Measurements from ENCODE around the gene CD22. TPM values are rescaled to one million over a fixed set of nuclear protein-coding genes. Genes with fewer than 3 reads are reported as not detected.

Gene CD22
- total and polyA plus RNA-seq, 2 donors (not counting 1 experiment from before 2014, with no cell fraction given) = 692 to 1,437 TPM

DNA sequence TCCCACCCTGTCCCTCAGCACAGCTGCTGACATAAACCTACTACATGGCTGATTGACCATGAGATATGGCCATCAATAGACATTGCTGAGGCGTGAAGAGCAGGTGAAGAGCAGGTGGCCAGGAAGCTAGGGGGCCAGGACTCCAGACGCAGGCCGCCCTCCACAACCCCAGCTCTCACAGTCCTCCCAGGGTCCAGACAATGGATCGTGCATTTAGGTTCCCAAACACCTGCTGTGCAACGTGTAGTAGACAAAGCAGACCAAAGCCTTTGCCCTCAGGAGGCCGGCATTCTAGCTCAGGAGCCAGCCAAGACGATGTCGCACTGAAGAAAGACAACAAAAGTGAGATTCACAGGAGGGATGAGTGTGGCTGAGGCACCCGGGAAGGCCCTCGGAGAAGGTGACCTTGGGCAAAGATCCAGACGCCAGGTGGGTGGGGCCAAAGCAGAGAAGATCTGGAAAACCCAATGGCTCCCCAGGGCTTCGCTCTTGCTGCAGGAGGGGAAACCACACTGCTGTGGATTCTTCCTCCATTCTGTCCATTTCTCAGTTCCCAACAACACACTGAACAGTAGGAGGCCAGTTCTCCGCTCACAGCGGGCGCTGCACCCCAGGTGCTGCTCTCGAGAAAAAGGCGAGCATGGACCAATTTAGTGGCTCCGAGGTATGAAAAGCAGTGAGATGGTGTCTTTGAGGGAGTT, 20.1 kb downstream of the CD22 start:
- ATAC-seq (ENCODE audit: low read depth) = peak; percentile 6
- Histone ChIP-seq H4K20me1 (ENCODE audit: control insufficient read depth, insufficient read depth, low read length, poor library complexity, severe bottlenecking) (peaks cover 23% of the 10 kb centered on the region), H3K4me1 (ENCODE audit: control insufficient read depth in 2 of 2, insufficient read depth in 2 of 2, low read length in 2 of 2) (peaks cover 66 to 80% of the 10 kb centered on the region in 2 donors), H3K9me3 (ENCODE audit: control extremely low read depth in 1 of 3, control insufficient read depth in 2 of 3, insufficient read depth in 1 of 3, low read length in 2 of 3) (peaks cover 0 to 10% (median 0%) of the 10 kb centered on the region in 3 donors), H3K79me2 (ENCODE audit: control insufficient read depth, insufficient read depth, low read length) (no peaks in the 10 kb centered on the region), H3K4me3 (ENCODE audit: control extremely low read depth in 1 of 5, extremely low read depth in 1 of 5, insufficient read depth in 1 of 5, low read depth in 2 of 5, low read length in 4 of 5) (no peak overlapping the region), H2AFZ (ENCODE audit: insufficient read depth, low read depth, low read length, poor library complexity, severe bottlenecking) (no peak overlapping the region), H3K4me2 (replicated peaks; ENCODE audit: low read depth, low read length, poor library complexity, severe bottlenecking) (peak overlapping the region; percentile 65), H3K36me3 (replicated peaks in 1 of 2; ENCODE audit: control extremely low read depth in 1 of 2, control insufficient read depth in 1 of 2, extremely low read depth in 1 of 2, insufficient read depth in 2 of 2, low read length in 1 of 2) (peaks cover 0 to 31% of the 10 kb centered on the region in 2 experiments), H3K9ac (ENCODE audit: low read length) (no peak overlapping the region), H3K27me3 (replicated peaks in 1 of 4; ENCODE audit: control extremely low read depth in 1 of 4, control insufficient read depth in 3 of 4, insufficient read depth in 4 of 4, low read length in 3 of 4) (no peaks in the 10 kb centered on the region), H3K27ac (ENCODE audit: low read length in 2 of 2) (peak overlapping the region; percentile 36 to 60)
- ChIA-PET POLR2A (interaction anchor here (0.6 to 3.1 kb wide), 11 partner anchors 12 to 146 kb away, joined by 3 to 12 read pairs (median 3); partner anchors contain the start of gene CD22), CTCF (interaction anchor here (0.6 to 13.5 kb wide), 12 partner anchors 8 to 282 kb away, joined by 3 to 234 read pairs (median 6); partner anchors contain the start of gene LGI4)
- DNase-seq = peak; percentile 67
- Mint-ChIP-seq H3K27ac (peak overlapping the region; percentile 51), H3K4me1 (peaks cover 71% of the 10 kb centered on the region), H3K4me3 (peak overlapping the region; percentile 39), H3K9me3 (ENCODE audit: insufficient read depth) (no peaks in the 10 kb centered on the region), H3K27me3 (no peaks in the 10 kb centered on the region)
- whole genome bisulfite sequencing (ENCODE audit: insufficient coverage) = 62% methylated on average over 14 of the region's 18 CpGs
- intact Hi-C loops (cut with micrococcal nuclease) = loop anchor here (5.0 to 10.0 kb wide), 3 partner anchors 67 to 366 kb away; partner anchors contain the start of genes HAMP and KMT2B
- TF ChIP-seq EZH2 (IDR thresholded peaks at IDR 0.05; ENCODE audit: borderline replicate concordance, insufficient read depth, low read depth, low read length, poor library complexity, severe bottlenecking) = no peak
- TF ChIP-seq, protein P1, sequence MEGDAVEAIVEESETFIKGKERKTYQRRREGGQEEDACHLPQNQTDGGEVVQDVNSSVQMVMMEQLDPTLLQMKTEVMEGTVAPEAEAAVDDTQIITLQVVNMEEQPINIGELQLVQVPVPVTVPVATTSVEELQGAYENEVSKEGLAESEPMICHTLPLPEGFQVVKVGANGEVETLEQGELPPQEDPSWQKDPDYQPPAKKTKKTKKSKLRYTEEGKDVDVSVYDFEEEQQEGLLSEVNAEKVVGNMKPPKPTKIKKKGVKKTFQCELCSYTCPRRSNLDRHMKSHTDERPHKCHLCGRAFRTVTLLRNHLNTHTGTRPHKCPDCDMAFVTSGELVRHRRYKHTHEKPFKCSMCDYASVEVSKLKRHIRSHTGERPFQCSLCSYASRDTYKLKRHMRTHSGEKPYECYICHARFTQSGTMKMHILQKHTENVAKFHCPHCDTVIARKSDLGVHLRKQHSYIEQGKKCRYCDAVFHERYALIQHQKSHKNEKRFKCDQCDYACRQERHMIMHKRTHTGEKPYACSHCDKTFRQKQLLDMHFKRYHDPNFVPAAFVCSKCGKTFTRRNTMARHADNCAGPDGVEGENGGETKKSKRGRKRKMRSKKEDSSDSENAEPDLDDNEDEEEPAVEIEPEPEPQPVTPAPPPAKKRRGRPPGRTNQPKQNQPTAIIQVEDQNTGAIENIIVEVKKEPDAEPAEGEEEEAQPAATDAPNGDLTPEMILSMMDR (IDR thresholded peaks at IDR 0.05) = no peak
